Neural progenitor cell (in vitro differentiated cells): Measurements from ENCODE around the gene PTPRA.
"Not testable (repeated sequence)": the region's sequence is repeated elsewhere in the genome, so short reads cannot be mapped to it uniquely, and the experiment has no call there.

ENCODE experiments used
- EZH2 ChIP-seq: fragments of 200-600 bp; sonication (generic); IDR thresholded peaks from 2 replicates; pipeline ENCODE4 v1.6.1; 2017; ENCODE audit warnings: antibody characterized with exemption, mild to moderate bottlenecking, moderate library complexity
- EZH2phosphoT487 ChIP-seq: fragments of 200-600 bp; sonication (generic); IDR thresholded peaks from 2 replicates; pipeline ENCODE4 v1.6.1; 2017; ENCODE audit warnings: antibody characterized with exemption
- TF ChIP-seq, protein P1 (sequence below): fragments of 200-600 bp; sonication (generic); IDR thresholded peaks from 2 replicates; pipeline ENCODE4 v1.5.1; 2017; ENCODE audit warnings: antibody characterized with exemption, mild to moderate bottlenecking

DNA sequence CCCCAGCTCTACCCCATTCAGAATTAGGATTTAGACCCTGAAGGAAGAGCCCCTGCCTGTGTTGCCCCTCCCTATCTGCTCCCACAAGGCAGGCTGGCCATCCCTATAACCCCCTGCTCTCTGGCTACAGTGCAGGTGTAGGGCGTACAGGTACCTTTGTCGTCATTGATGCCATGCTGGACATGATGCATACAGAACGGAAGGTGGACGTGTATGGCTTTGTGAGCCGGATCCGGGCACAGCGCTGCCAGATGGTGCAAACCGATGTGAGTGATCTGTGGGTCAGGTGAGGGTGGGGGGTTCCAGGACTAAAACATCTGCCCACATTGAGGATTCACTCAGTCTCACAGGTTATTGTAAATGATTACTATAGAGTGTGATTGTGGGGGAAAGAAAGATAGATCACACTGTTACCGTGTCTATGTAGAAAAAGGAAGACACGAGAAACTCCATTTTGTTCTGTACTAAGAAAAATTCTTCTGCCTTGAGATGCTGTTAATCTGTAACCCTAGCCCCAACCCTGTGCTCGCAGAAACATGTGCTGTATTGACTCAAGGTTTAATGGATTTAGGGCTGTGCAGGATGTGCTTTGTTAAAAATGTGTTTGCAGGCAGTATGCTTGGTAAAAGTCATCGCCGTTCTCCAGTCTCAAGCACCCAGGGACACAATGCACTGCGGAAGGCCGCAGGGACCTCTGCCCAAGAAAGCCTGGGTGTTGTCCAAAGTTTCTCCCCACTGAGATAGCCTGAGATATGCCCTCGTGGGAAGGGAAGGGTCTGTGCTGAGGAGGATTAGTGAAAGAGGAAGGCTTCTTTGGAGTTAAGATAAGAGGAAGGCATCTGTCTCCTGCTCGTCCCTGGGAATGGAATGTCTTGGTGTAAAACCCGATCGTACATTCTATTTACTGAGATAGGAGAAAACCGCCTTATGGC lies 149.5 kb downstream of the PTPRA start:
- TF ChIP-seq, protein P1, sequence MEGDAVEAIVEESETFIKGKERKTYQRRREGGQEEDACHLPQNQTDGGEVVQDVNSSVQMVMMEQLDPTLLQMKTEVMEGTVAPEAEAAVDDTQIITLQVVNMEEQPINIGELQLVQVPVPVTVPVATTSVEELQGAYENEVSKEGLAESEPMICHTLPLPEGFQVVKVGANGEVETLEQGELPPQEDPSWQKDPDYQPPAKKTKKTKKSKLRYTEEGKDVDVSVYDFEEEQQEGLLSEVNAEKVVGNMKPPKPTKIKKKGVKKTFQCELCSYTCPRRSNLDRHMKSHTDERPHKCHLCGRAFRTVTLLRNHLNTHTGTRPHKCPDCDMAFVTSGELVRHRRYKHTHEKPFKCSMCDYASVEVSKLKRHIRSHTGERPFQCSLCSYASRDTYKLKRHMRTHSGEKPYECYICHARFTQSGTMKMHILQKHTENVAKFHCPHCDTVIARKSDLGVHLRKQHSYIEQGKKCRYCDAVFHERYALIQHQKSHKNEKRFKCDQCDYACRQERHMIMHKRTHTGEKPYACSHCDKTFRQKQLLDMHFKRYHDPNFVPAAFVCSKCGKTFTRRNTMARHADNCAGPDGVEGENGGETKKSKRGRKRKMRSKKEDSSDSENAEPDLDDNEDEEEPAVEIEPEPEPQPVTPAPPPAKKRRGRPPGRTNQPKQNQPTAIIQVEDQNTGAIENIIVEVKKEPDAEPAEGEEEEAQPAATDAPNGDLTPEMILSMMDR = not testable (repeated sequence)
- TF ChIP-seq EZH2, EZH2phosphoT487: not testable (repeated sequence)
